HepG2 (cell line): ENCODE data around the gene KRABD2.

Experiments
- CEBPB ChIP-seq: IDR thresholded peaks from 2 replicates; pipeline ENCODE4 v1.6.1; 2011; ENCODE audit warnings: low read depth, low read length, improper control_type of control experiment, borderline replicate concordance
- CTCF ChIP-seq: sonication (generic); formaldehyde crosslinking; IDR thresholded peaks from 2 replicates; pipeline ENCODE4 v1.5.0; 2020; ENCODE audit warnings: mild to moderate bottlenecking, missing genetic modification reagents, moderate library complexity
- FOSL1 ChIP-seq: sonication (generic); formaldehyde crosslinking; IDR thresholded peaks from 2 replicates; pipeline ENCODE4 v1.9.0; 2021; ENCODE audit warnings: missing genetic modification reagents, borderline replicate concordance
- FOXA3 ChIP-seq: IDR thresholded peaks from 2 replicates; pipeline ENCODE4 v1.6.1; 2016; ENCODE audit warnings: missing genetic modification reagents, missing compliant biosample characterization
- FOXJ3 ChIP-seq: sonication (generic); formaldehyde crosslinking; IDR thresholded peaks from 2 replicates; pipeline ENCODE4 v1.4.0; 2020; ENCODE audit warnings: missing genetic modification reagents, mild to moderate bottlenecking, borderline replicate concordance
- KLF16 ChIP-seq, 2 experiments: sonication (generic) in 1 of 2; formaldehyde crosslinking in 1 of 2; IDR thresholded peaks; 2 replicates each; pipeline versions ENCODE4 v1.6.1 to v1.8.0; 2016 to 2023; ENCODE audit warnings: missing genetic modification reagents in 2 of 2, missing compliant biosample characterization in 1 of 2
- MAFG ChIP-seq: sonication (generic); formaldehyde crosslinking; IDR thresholded peaks from 2 replicates; pipeline ENCODE4 v1.5.1; 2020; ENCODE audit warnings: mild to moderate bottlenecking, missing genetic modification reagents
- MTA1 ChIP-seq: sonication (generic); formaldehyde crosslinking; IDR thresholded peaks from 2 replicates; pipeline ENCODE4 v1.4.0; 2020; ENCODE audit warnings: missing genetic modification reagents, mild to moderate bottlenecking, borderline replicate concordance
- POLR2A ChIP-seq, 2 experiments: IDR thresholded peaks; 2 replicates each; pipeline ENCODE4 v1.6.1; 2011; ENCODE audit warnings: low read depth in 2 of 2, low read length in 2 of 2, mild to moderate bottlenecking in 1 of 2, moderate library complexity in 1 of 2; ENCODE audit not compliant: insufficient read depth in 1 of 2
- SRF ChIP-seq: IDR thresholded peaks from 2 replicates; pipeline ENCODE4 v1.6.1; 2011; ENCODE audit warnings: mild to moderate bottlenecking, low read depth, low read length, moderate library complexity
- ZNF34 ChIP-seq: sonication (generic); formaldehyde crosslinking; IDR thresholded peaks from 2 replicates; pipeline ENCODE4 v1.4.0; 2020; ENCODE audit warnings: mild to moderate bottlenecking, missing genetic modification reagents, borderline replicate concordance
- ZNF850 ChIP-seq: sonication (generic); formaldehyde crosslinking; conservative IDR thresholded peaks from 2 replicates; pipeline ENCODE4 v1.9.0; 2021; ENCODE audit warnings: mild to moderate bottlenecking, missing genetic modification reagents

- TF ChIP-seq FOSL1 (CRISPR knock-in tag) (no peak), POLR2A (IDR thresholded peaks at IDR 0.05; ENCODE audit: insufficient read depth in 1 of 2, low read depth in 2 of 2, low read length in 2 of 2) (no peak), MAFG (CRISPR knock-in tag) (no peak), SRF (no peak), FOXJ3 (CRISPR knock-in tag) (no peak), MTA1 (CRISPR knock-in tag) (no peak), ZNF850 (CRISPR knock-in tag) (no peak), FOXA3 (CRISPR knock-in tag) (no peak), KLF16 (CRISPR knock-in tag; IDR thresholded peaks at IDR 0.05) (no peak), ZNF34 (CRISPR knock-in tag) (no peak), CEBPB (no peak), CTCF (no peak)
These were observed 10.3 kb upstream of the KRABD2 start for GRCh38 chr17:8386841-8387240.
